ENCODE results near the gene DIS3L2. TPM values are rescaled to one million over a fixed set of nuclear protein-coding genes. Genes with fewer than 3 reads are reported as not detected.
A peak's percentile ranks its signal among the peaks of the same experiment; 100 is the strongest.
"Not testable (repeated sequence)": the region's sequence is repeated elsewhere in the genome, so short reads cannot be mapped to it uniquely, and the experiment has no call there.

DIS3L2 gene
- total and polyA plus RNA-seq, 7 donors: 10.7 to 20.8 (median 16.0) TPM

- Histone ChIP-seq H3K27ac (no peak overlapping the region), H3K36me3 (ENCODE audit: insufficient read depth in 1 of 2, low read depth in 1 of 2) (peaks cover 0 to 40% of the 10 kb centered on the region in 2 donors), H3K4me3 (no peak overlapping the region), H3K9me3 (no peaks in the 10 kb centered on the region), H3K27me3 (ENCODE audit: insufficient read depth in 3 of 3, low read length in 2 of 3) (no peaks in the 10 kb centered on the region), H3K4me1 (no peaks in the 10 kb centered on the region)
- 48 to 71% (median 51%) methylated on average over 2 of the region's 2 CpGs for WGBS, 3 donors
- ATAC-seq (no peak), DNase-seq (no peak)
- TF ChIP-seq CTCF (IDR thresholded peaks at IDR 0.05): no peak
- intact Hi-C loops (cut with DNase I): no loop called here
Measured at GRCh38 chr2:232028071-232028470, 66.6 kb downstream of the DIS3L2 start.

DNA sequence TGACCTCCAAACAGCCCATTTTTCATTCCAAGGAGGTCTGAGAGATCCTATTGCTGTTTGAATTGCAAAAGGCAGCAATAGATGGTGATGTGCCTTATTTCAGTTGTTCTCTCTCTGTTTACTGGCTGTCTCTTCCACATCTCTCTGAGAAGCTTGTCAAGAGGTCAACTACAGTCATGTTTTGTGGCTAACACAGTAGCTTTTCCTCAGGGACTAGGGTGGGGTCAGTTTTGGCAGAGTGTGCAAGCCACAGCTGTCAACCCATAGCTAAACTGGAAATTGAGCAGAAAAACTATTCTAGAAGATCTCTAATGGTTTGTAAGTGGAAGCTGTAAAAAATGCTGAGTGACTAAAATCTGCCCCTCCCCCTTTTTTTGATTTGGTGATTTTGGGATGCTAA is 67.1 kb downstream of the DIS3L2 start:
- Histone ChIP-seq H3K4me3 (no peak overlapping the region), H3K36me3 (ENCODE audit: insufficient read depth in 1 of 2, low read depth in 1 of 2) (peaks cover 0 to 35% of the 10 kb centered on the region in 2 donors), H3K4me1 (no peaks in the 10 kb centered on the region), H3K27ac (no peak overlapping the region), H3K27me3 (ENCODE audit: insufficient read depth in 3 of 3, low read length in 2 of 3) (no peaks in the 10 kb centered on the region), H3K9me3 (no peaks in the 10 kb centered on the region)
- no peak for TF ChIP-seq CTCF (IDR thresholded peaks at IDR 0.05)
- ATAC-seq (peak in 1 of 4 donors; percentile 54), DNase-seq (no peak)
- intact Hi-C loops (cut with DNase I): no loop called here

GRCh38 chr2:232029346-232029745 is 67.8 kb downstream of the DIS3L2 start:
- no peak for TF ChIP-seq CTCF (IDR thresholded peaks at IDR 0.05)
- ATAC-seq (no peak), DNase-seq (no peak)
- H3K4me1 ChIP-seq: no peaks in the 10 kb centered on the region
- H3K9me3 ChIP-seq: no peaks in the 10 kb centered on the region
- intact Hi-C loops (cut with DNase I): no loop called here
- H3K27ac ChIP-seq: no peak overlapping the region
- 37 to 47% (median 38%) methylated on average over 4 of the region's 4 CpGs for WGBS, 3 donors
- H3K36me3 ChIP-seq (ENCODE audit: insufficient read depth in 1 of 2, low read depth in 1 of 2): peaks cover 0 to 27% of the 10 kb centered on the region in 2 donors
- no peak overlapping the region for H3K4me3 ChIP-seq
- no peaks in the 10 kb centered on the region for H3K27me3 ChIP-seq (ENCODE audit: insufficient read depth in 3 of 3, low read length in 2 of 3)

- DNase-seq: no peak
Measured at GRCh38 chr2:232030229-232030628, 68.7 kb downstream of the DIS3L2 start.

DNA sequence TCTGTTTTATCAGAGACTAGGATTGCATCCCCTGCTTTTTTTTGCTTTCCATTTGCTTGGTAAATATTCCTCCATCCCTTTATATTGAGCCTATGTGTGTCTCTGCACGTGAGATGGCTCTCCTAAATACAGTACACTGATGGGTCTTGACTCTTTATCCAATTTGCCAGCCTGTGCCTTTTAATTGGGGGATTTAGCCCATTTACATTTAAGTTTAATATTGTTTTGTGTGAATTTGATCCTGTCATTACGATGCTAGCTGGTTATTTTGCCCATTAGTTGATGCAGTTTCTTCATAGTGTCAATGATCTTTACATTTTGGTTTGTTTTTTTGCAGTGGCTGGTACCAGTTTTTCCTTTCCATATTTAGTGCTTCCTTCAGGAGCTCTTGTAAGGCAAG is 73.8 kb downstream of the DIS3L2 start:
- H3K27ac ChIP-seq; DNase-seq; H3K36me3 ChIP-seq (ENCODE audit: insufficient read depth in 1 of 2, low read depth in 1 of 2); H3K4me3 ChIP-seq; ATAC-seq; H3K4me1 ChIP-seq; H3K27me3 ChIP-seq (ENCODE audit: insufficient read depth in 3 of 3, low read length in 2 of 3); H3K9me3 ChIP-seq; intact Hi-C loops (cut with DNase I): not testable (repeated sequence)
- WGBS, 3 donors: 96 to 99% (median 99%) methylated on average over 2 of the region's 2 CpGs

More at GRCh38 chr2:232030229-232030628, 68.7 kb downstream of the DIS3L2 start:
- Histone ChIP-seq H3K4me1 (no peaks in the 10 kb centered on the region), H3K27me3 (ENCODE audit: insufficient read depth in 3 of 3, low read length in 2 of 3) (no peaks in the 10 kb centered on the region), H3K4me3 (no peak overlapping the region), H3K27ac (no peak overlapping the region), H3K36me3 (ENCODE audit: insufficient read depth in 1 of 2, low read depth in 1 of 2) (peaks cover 0 to 19% of the 10 kb centered on the region in 2 donors), H3K9me3 (no peaks in the 10 kb centered on the region)
- TF ChIP-seq CTCF (IDR thresholded peaks at IDR 0.05): peak; percentile 19
- WGBS, 3 donors: 93 to 97% (median 96%) methylated on average over 2 of the region's 2 CpGs
- intact Hi-C loops (cut with DNase I): no loop called here
- no peak for ATAC-seq

- H3K9me3 ChIP-seq; DNase-seq; ATAC-seq; H3K4me1 ChIP-seq; H3K27ac ChIP-seq; H3K4me3 ChIP-seq; H3K36me3 ChIP-seq (ENCODE audit: insufficient read depth in 1 of 2, low read depth in 1 of 2); H3K27me3 ChIP-seq (ENCODE audit: insufficient read depth in 3 of 3, low read length in 2 of 3); intact Hi-C loops (cut with DNase I): not testable (repeated sequence)
- WGBS, 3 donors: 96 to 100% (median 97%) methylated on average over 4 of the region's 4 CpGs
Measured at GRCh38 chr2:232036876-232037275, 75.4 kb downstream of the DIS3L2 start.
